Endothelial cell (in vitro differentiated cells): ENCODE results near the gene FBXL7. TPM values are rescaled to one million over a fixed set of nuclear protein-coding genes. Genes with fewer than 3 reads are reported as not detected.

Experiments used
- DNase-seq: peaks from one replicate; pipeline ENCODE4 v3.0.0; 2021; ENCODE audit warnings: low spot score
- H3K27ac Mint-ChIP-seq: one replicate; pipeline ENCODE4 v1.8.0; 2021; ENCODE audit warnings: mixed read lengths, inconsistent platforms; ENCODE audit not compliant: unreplicated experiment
- H3K27me3 Mint-ChIP-seq: one replicate; pipeline ENCODE4 v1.8.0; 2021; ENCODE audit warnings: mild to moderate bottlenecking, moderate library complexity, mixed read lengths, inconsistent platforms; ENCODE audit not compliant: unreplicated experiment
- H3K36me3 Mint-ChIP-seq: one replicate; pipeline ENCODE4 v1.8.0; 2021; ENCODE audit warnings: mild to moderate bottlenecking, low read depth, mixed read lengths, inconsistent platforms; ENCODE audit not compliant: unreplicated experiment
- H3K4me1 Mint-ChIP-seq: one replicate; pipeline ENCODE4 v1.8.0; 2021; ENCODE audit warnings: mild to moderate bottlenecking, mixed read lengths, inconsistent platforms; ENCODE audit not compliant: unreplicated experiment
- H3K4me3 Mint-ChIP-seq: one replicate; pipeline ENCODE4 v1.8.0; 2021; ENCODE audit warnings: mild to moderate bottlenecking, mixed read lengths, inconsistent platforms; ENCODE audit not compliant: unreplicated experiment
- H3K9me3 Mint-ChIP-seq: one replicate; pipeline ENCODE4 v1.8.0; 2021; ENCODE audit warnings: mixed read lengths, inconsistent platforms; ENCODE audit not compliant: unreplicated experiment
- CTCF ChIP-seq: fragments of 200-600 bp; sonication (generic); IDR thresholded peaks from one replicate; pipeline ENCODE4 v1.5.0; 2021; ENCODE audit warnings: antibody characterized with exemption; ENCODE audit not compliant: unreplicated experiment
- total RNA-seq: library from RNA; stranded (reverse); fragmentation: NEBNext Ultra II Directional; extraction: Animal tissue kit (Norgen Biotek cat#: 25700); gene quantifications from one replicate; pipeline ENCODE4 v1.2.1, GENCODE V29; 2021; ENCODE audit not compliant: unreplicated experiment

Gene FBXL7
- total RNA-seq, 1 donor from 2014 or later: 63.8 TPM

GRCh38 chr5:15844871-15845270 is 344.9 kb downstream of the FBXL7 start:
- H3K9me3 Mint-ChIP-seq: peaks cover 9% of the 10 kb centered on the region
- H3K27me3 Mint-ChIP-seq: no peaks in the 10 kb centered on the region
- no peak for DNase-seq
- H3K27ac Mint-ChIP-seq: no peak overlapping the region
- TF ChIP-seq CTCF: no peak
- H3K4me1 Mint-ChIP-seq: peaks cover 11% of the 10 kb centered on the region
- peaks cover 21% of the 10 kb centered on the region for H3K36me3 Mint-ChIP-seq
- no peak overlapping the region for H3K4me3 Mint-ChIP-seq

GRCh38 chr5:15850536-15850935 is 350.6 kb downstream of the FBXL7 start:
- Mint-ChIP-seq H3K27ac (peak overlapping the region; percentile 91), H3K27me3 (no peaks in the 10 kb centered on the region), H3K4me3 (no peak overlapping the region), H3K9me3 (no peaks in the 10 kb centered on the region), H3K4me1 (peaks cover 50% of the 10 kb centered on the region), H3K36me3 (no peaks in the 10 kb centered on the region)
- no peak for DNase-seq
- TF ChIP-seq CTCF: no peak

- TF ChIP-seq CTCF: no peak
- no peaks in the 10 kb centered on the region for H3K27me3 Mint-ChIP-seq
- no peaks in the 10 kb centered on the region for H3K36me3 Mint-ChIP-seq
- H3K4me1 Mint-ChIP-seq: peaks cover 50% of the 10 kb centered on the region
- H3K4me3 Mint-ChIP-seq: no peak overlapping the region
- DNase-seq: peak; percentile 35
- no peaks in the 10 kb centered on the region for H3K9me3 Mint-ChIP-seq
- H3K27ac Mint-ChIP-seq: peak overlapping the region; percentile 91
Measured at GRCh38 chr5:15850939-15851341, 351.0 kb downstream of the FBXL7 start.

GRCh38 chr5:15852217-15852616 is 352.2 kb downstream of the FBXL7 start:
- no peak for TF ChIP-seq CTCF
- H3K9me3 Mint-ChIP-seq: no peaks in the 10 kb centered on the region
- peak overlapping the region; percentile 7 for H3K27ac Mint-ChIP-seq
- no peaks in the 10 kb centered on the region for H3K27me3 Mint-ChIP-seq
- no peaks in the 10 kb centered on the region for H3K36me3 Mint-ChIP-seq
- peaks cover 50% of the 10 kb centered on the region for H3K4me1 Mint-ChIP-seq
- DNase-seq: no peak
- no peak overlapping the region for H3K4me3 Mint-ChIP-seq

- Mint-ChIP-seq H3K9me3 (no peaks in the 10 kb centered on the region), H3K4me1 (peaks cover 50% of the 10 kb centered on the region), H3K4me3 (no peak overlapping the region), H3K27me3 (no peaks in the 10 kb centered on the region), H3K27ac (no peak overlapping the region), H3K36me3 (no peaks in the 10 kb centered on the region)
- DNase-seq: no peak
- no peak for TF ChIP-seq CTCF
Measured at GRCh38 chr5:15852949-15853348, 353.0 kb downstream of the FBXL7 start.
